GM12878 (cell line): Measurements from ENCODE around the gene LHB. TPM values are rescaled to one million over a fixed set of nuclear protein-coding genes. Genes with fewer than 3 reads are reported as not detected.

Experiments used
- ATAC-seq: fragments of 200-7000 bp; cut with Tn5 transposase; 3 replicates; pipeline ENCODE4 v1.9.1; 2020; ENCODE audit warnings: mild to moderate bottlenecking, moderate library complexity
- BruUV-seq: library from RNA; stranded (reverse); fragments of 400-500 nt; replicated peaks from 2 replicates; lab custom pipeline; 2021; lab: Mats Ljungman, UMichigan
- CTCF ChIA-PET: fragments of 300-600 bp; sonication (Branson Sonifier 250); formaldehyde crosslinking; extraction: SDS; loops from one replicate; lab custom pipeline; 2021; ENCODE audit warnings: inconsistent platforms; lab: Yijun Ruan, JAX
- POLR2A ChIA-PET: fragments of 350-600 bp; formaldehyde crosslinking; extraction: SDS; loops from one replicate; lab custom pipeline; 2021; ENCODE audit warnings: inconsistent platforms; lab: Charles Lee
- RAD21 ChIA-PET: fragments of 300-600 bp; sonication (Branson Sonifier 250); formaldehyde crosslinking; loops from one replicate; lab custom pipeline; 2023; ENCODE audit warnings: antibody characterized with exemption; ENCODE audit not compliant: unreplicated experiment; lab: Charles Lee
- SMC1A ChIA-PET: fragments of 300-600 bp; sonication (Branson Sonifier 250); formaldehyde crosslinking; loops from one replicate; lab custom pipeline; 2023; ENCODE audit not compliant: unreplicated experiment, uncharacterized antibody; lab: Charles Lee
- DNase-seq: peaks from one replicate; pipeline ENCODE4 v3.0.0-alpha.2; 2011; ENCODE audit warnings: low read depth, low spot score
- FAIRE-seq: peaks from 3 replicates; lab custom pipeline; 2011; peaks lifted over from hg19 to GRCh38; lab: Jason Lieb, UNC
- H2AFZ ChIP-seq: 2 replicates; pipeline ENCODE4 v1.6.0; 2011; ENCODE audit warnings: low read depth, low read length, control low read depth; ENCODE audit not compliant: control insufficient read depth
- H3K27ac ChIP-seq: 2 replicates; pipeline ENCODE4 v1.5.1; 2011; ENCODE audit warnings: control low read depth; ENCODE audit not compliant: control insufficient read depth, insufficient read depth
- H3K27me3 ChIP-seq, 2 experiments: replicated peaks in 1 of 2; 2 replicates each; pipeline versions ENCODE4 v1.6.0 to v1.6.1; 2011; ENCODE audit warnings: low read length in 1 of 2; ENCODE audit not compliant: control insufficient read depth in 2 of 2, insufficient read depth in 2 of 2
- H3K36me3 ChIP-seq, 2 experiments: 2 replicates each; pipeline ENCODE4 v1.5.1; 2011; ENCODE audit warnings: low read length in 1 of 2; ENCODE audit not compliant: control insufficient read depth in 2 of 2, insufficient read depth in 2 of 2
- H3K4me1 ChIP-seq: 2 replicates; pipeline ENCODE4 v1.6.1; 2011; ENCODE audit warnings: mild to moderate bottlenecking, low read length, moderate library complexity, mixed read lengths; ENCODE audit not compliant: control insufficient read depth, insufficient read depth
- H3K4me2 ChIP-seq: 2 replicates; pipeline ENCODE4 v1.6.0; 2011; ENCODE audit warnings: control low read depth; ENCODE audit not compliant: control insufficient read depth, insufficient read depth
- H3K4me3 ChIP-seq: fragments of 200-600 bp; sonication (generic); 2 replicates; pipeline ENCODE4 v1.5.1; 2016
- H3K79me2 ChIP-seq: 2 replicates; pipeline ENCODE4 v1.6.0; 2011; ENCODE audit warnings: low read length; ENCODE audit not compliant: control insufficient read depth, insufficient read depth
- H3K9ac ChIP-seq: 2 replicates; pipeline ENCODE4 v1.8.0; 2011; ENCODE audit warnings: low read length, control low read depth, mixed read lengths; ENCODE audit not compliant: control insufficient read depth, insufficient read depth
- H3K9me3 ChIP-seq: replicated peaks from 3 replicates; pipeline ENCODE4 v1.5.1; 2011; ENCODE audit warnings: mild to moderate bottlenecking, low read length; ENCODE audit not compliant: control insufficient read depth, insufficient read depth
- H4K20me1 ChIP-seq: 2 replicates; pipeline ENCODE4 v1.6.0; 2011; ENCODE audit not compliant: control insufficient read depth, insufficient read depth
- BHLHE40 ChIP-seq, 2 experiments: fragments of 450-650 bp in 1 of 2; IDR thresholded peaks; 2 replicates each; pipeline ENCODE4 v1.6.1; 2011 to 2017; ENCODE audit warnings: low read depth in 2 of 2, borderline replicate concordance in 1 of 2, improper control_type of control experiment in 1 of 2, low read length in 1 of 2, mild to moderate bottlenecking in 1 of 2
- HCFC1 ChIP-seq: fragments of 150-350 bp; IDR thresholded peaks from 2 replicates; pipeline ENCODE4 v1.6.1; 2014; ENCODE audit warnings: low read length
- KDM1A ChIP-seq: fragments of 200-600 bp; sonication (generic); IDR thresholded peaks from 2 replicates; pipeline ENCODE4 v1.6.1; 2016; ENCODE audit warnings: borderline replicate concordance
- REST ChIP-seq: IDR thresholded peaks from 2 replicates; pipeline ENCODE4 v1.6.1; 2012; ENCODE audit warnings: mild to moderate bottlenecking, low read depth, low read length
- SMAD5 ChIP-seq: IDR thresholded peaks from 2 replicates; pipeline ENCODE4 v1.6.1; 2016; ENCODE audit warnings: antibody characterized with exemption, low read depth
- TBL1XR1 ChIP-seq: IDR thresholded peaks from 2 replicates; pipeline ENCODE4 v1.6.1; 2012; ENCODE audit warnings: low read depth, low read length, improper control_type of control experiment
- YY1 ChIP-seq: IDR thresholded peaks from 2 replicates; pipeline ENCODE4 v1.6.1; 2011; ENCODE audit warnings: low read depth, mild to moderate bottlenecking, low read length
- ZBTB40 ChIP-seq: fragments of 450-650 bp; IDR thresholded peaks from 2 replicates; pipeline ENCODE4 v1.6.1; 2016; ENCODE audit warnings: mild to moderate bottlenecking, moderate library complexity, borderline replicate concordance
- WGBS: methylation state at CpG from one replicate; pipeline ENCODE4 v1.1.6; 2016; ENCODE audit warnings: low lambda C conversion rate; ENCODE audit not compliant: insufficient replicate concordance, insufficient coverage; ENCODE audit errors: missing lambda C conversion rate; 5-methylcytosine and 5-hydroxymethylcytosine counted together
- in situ Hi-C: fragments of 300-500 bp; cut with MboI; formaldehyde crosslinking; loops from 9 replicates; pipeline ENCODE4 v1.14.3; 2018; ENCODE audit warnings: mixed read lengths
- intact Hi-C: fragments of 100-400 bp; cut with micrococcal nuclease; formaldehyde crosslinking; loops from one replicate; pipeline ENCODE4 v1.14.2; 2022; ENCODE audit not compliant: unreplicated experiment
- polyA plus RNA-seq, 11 experiments: library from polyadenylated mRNA; depleted of rRNA in 4 of 11; unstranded in 6 of 11; stranded (reverse) in 5 of 11; fragments of >200 nt; fragmentation: Nextera tagmentation in 4 of 11; fragmentation: Illumina TruSeq in 1 of 11; extraction: Ambion mirVana in 4 of 11; extraction: Trizol in 1 of 11; gene quantifications; 1 replicate in 1 of 11; 2 replicates in 10 of 11; pipeline versions ENCODE4 v1.2.1 to v1.2.3, GENCODE V29; 2011 to 2016; ENCODE audit warnings: inconsistent platforms in 2 of 11, missing spikeins in 2 of 11, low read depth in 1 of 11
- total RNA-seq, 4 experiments: library from RNA; depleted of rRNA in 3 of 4; stranded (reverse); fragments of >200 nt in 3 of 4; fragmentation: Illumina TruSeq in 1 of 4; extraction: Trizol in 1 of 4; gene quantifications; 2 replicates each; pipeline versions ENCODE4 v1.2.1 to v1.2.3, GENCODE V29; 2013 to 2021

LHB gene
- total and polyA plus RNA-seq, 10 of the 15 experiments (the other 5 are each of a cell fraction or from before 2014, with no cell fraction given), result 0.20 to 0.72 (median 0.46) TPM; not detected in 5

GRCh38 chr19:48991011-48991609, 25.8 kb downstream of the LHB start (continued):
- TF ChIP-seq ZBTB40 (no peak), YY1 (no peak), KDM1A (no peak)

DNA sequence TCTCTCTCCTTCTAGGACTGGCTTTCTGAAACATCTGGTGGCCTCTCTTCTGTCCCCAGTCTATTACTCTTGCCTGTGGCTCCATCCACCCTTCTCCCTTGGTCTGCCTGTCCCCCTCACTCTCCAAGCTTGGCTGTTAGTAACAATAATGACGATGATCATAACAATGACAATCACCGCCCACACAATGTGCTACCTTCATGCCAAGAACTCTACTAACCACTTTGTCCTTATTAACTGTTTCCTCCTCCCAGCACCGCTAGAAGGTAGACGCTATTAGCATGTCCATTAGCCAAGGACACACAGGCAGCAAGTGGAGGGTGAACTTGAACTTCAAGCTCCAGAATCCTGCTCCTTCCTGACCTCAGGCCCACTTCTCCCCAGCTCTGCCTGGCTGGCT, 26.5 kb downstream of the LHB start:
- ChIA-PET CTCF (interaction anchor here (1.1 to 4.0 kb wide), 2 partner anchors 11 to 19 kb away, joined by 3 to 55 read pairs; no protein-coding TSS in a partner anchor), SMC1A (interaction anchor here (1.1 kb wide), 1 partner anchor 12 kb away, joined by 3 read pairs; no protein-coding TSS in a partner anchor), POLR2A (no interaction called here), RAD21 (no interaction called here)
- Histone ChIP-seq H3K36me3 (peaks cover 0 to 15% of the 10 kb centered on the region in 2 experiments; a peak in 3 of 4 replicates), H3K9ac (no peak overlapping the region), H3K4me3 (no peak overlapping the region), H2AFZ (no peak overlapping the region), H3K4me2 (peak overlapping the region; percentile 7; the same call in 1 of the 2 replicates), H3K27me3 (no peaks in the 10 kb centered on the region), H3K79me2 (peaks cover 45% of the 10 kb centered on the region), H3K27ac (no peak overlapping the region), H3K4me1 (peaks cover 3% of the 10 kb centered on the region), H3K9me3 (no peaks in the 10 kb centered on the region), H4K20me1 (no peaks in the 10 kb centered on the region)
- FAIRE-seq (peak; percentile 54), ATAC-seq (no peak), DNase-seq (no peak)
- BruUV-seq, result TSS peak; percentile 30
- intact Hi-C loops (no loop called here), in situ Hi-C loops (no loop called here)
- no peak for TF ChIP-seq BHLHE40 (IDR thresholded peaks at IDR 0.05; ENCODE audit: borderline replicate concordance in 1 of 2, low read depth in 2 of 2, low read length in 1 of 2)
- no peak for TF ChIP-seq HCFC1
- TF ChIP-seq REST, result no peak
- no peak for TF ChIP-seq TBL1XR1
- no peak for TF ChIP-seq SMAD5
- 100% methylated on average over 4 of the region's 4 CpGs for WGBS
